HG02938 (cell line): ENCODE results near the gene CD83.
"Not testable (repeated sequence)": the region's sequence is repeated elsewhere in the genome, so short reads cannot be mapped to it uniquely, and the experiment has no call there.

Experiments used
- ATAC-seq: cut with Tn5 transposase; IDR thresholded peaks from one replicate; pipeline ENCODE4 v1.9.1; 2021; ENCODE audit warnings: mild to moderate bottlenecking, moderate library complexity; ENCODE audit not compliant: unreplicated experiment

Gene CD83

GRCh38 chr6:14146506-14147096, 29.0 kb downstream of the CD83 start:
- ATAC-seq = no peak

DNA sequence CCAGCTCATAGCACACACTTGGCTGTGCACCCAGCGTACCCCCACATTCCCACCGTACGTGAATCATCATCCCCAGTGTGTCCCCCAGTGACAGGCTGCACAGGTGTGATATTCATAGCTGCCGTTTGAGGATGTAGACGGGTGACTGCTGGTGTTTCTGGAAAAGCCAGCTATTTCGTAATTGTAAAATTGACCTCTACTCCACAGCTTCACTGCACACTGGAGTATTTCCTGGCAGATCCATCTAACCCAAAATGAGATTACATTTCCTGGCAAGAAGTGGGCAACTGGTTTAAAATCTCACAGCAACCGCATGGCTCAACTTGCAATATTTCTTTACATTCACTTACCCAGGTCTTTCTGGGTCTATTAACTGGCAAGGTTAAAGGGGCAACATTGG, 30.3 kb downstream of the CD83 start:
- no peak for ATAC-seq

DNA sequence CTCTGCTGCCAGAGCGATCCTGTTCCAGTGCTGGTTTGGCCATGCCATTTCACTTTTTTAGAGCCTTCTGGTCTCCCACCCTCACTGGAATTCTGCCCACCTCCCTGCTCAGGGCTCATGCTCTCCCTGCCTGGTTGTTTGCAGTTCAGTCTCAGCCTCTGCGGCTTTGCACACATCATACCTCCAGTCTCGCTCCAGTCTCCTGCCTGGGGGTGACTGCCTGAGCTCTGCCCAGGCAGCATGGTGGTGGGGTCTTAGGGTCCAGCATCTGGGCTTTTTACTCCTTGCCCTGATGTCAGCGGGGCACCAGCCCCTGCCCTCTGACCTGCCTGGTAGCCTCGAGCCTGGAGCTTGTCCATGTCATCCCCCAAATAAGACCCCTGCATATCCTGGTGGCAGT, 30.9 kb downstream of the CD83 start:
- ATAC-seq = no peak

- ATAC-seq = no peak
Observed at GRCh38 chr6:14149053-14149738, 31.6 kb downstream of the CD83 start.

DNA sequence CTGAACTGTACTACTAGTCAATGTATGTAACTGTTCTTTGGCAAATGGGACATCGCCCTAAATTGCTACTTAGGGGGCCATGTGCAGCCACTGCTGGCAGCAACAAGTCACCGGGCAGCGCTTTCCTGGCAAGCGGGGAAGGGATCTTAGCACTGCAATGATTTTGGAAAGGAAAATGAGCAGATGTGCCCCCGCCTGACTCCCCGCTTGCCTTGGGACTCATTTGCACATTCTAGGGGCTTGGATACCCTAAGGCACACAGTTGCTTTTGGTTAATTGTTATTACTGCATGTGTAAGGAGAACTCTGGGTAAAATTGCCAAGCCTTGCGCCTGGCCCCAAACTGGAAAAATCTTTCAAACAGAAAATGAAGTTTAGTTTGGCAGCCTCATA, 32.2 kb downstream of the CD83 start:
- ATAC-seq = no peak

DNA sequence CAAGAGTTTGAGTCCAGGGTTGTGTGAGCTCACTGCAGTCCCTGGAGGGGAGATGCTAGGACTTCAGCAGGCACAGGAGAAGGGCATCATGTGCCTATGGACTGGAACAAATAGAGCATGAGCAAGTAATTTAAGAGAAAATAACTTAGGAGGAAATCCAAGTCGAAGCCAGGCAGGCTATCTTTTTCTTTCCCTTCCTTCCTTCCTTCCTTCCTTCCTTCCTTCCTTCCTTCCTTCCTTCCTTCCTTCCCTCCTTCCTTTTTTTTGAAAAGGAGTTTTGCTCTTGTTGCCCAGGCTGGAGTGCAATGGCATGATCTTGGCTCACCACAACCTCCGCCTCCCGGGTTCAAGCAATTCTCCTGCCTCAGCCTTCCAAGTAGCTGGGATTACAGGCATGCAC, 33.7 kb downstream of the CD83 start:
- ATAC-seq = not testable (repeated sequence)

GRCh38 chr6:14151773-14152172, 34.2 kb downstream of the CD83 start:
- no peak for ATAC-seq

DNA sequence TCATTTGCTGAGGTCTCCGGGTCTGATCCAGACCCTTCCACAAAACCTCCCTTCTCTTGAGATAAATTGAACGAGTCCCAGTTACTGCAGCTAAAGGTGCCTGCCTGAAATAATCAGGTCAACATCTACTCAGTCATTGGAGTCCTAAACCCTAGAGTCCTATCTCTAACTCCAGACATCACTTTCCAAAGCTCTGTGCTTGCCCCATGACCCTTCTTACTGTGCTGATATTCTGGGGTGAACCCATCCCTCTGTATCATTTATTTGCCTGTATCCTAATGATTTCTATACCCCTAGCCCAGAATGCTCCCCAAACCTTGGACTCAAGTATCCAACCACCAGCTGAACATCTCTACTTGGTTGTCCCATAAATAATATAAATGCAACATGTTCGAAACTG, 35.7 kb downstream of the CD83 start:
- no peak for ATAC-seq

- no peak for ATAC-seq
Observed at GRCh38 chr6:14159090-14159489, 41.5 kb downstream of the CD83 start.

DNA sequence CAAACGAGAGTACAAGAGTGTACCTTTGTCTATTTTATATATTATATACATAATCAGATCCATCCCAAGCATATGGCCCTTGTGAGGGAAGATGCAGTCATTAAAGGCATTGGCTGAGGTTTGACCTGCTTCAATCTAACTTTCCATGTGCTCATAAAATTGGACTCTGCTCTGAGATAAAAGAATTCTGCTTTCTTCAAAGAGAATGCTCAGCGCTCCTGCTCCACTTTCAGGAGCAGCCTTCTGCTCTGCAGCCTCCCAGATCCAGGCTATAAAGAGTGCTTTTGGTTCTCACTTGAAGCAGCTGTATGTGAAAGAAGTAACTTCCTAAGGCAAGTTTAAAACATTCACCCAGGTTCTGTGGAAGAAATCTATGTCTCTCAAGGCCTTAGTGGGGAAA, 45.3 kb downstream of the CD83 start:
- ATAC-seq = no peak

DNA sequence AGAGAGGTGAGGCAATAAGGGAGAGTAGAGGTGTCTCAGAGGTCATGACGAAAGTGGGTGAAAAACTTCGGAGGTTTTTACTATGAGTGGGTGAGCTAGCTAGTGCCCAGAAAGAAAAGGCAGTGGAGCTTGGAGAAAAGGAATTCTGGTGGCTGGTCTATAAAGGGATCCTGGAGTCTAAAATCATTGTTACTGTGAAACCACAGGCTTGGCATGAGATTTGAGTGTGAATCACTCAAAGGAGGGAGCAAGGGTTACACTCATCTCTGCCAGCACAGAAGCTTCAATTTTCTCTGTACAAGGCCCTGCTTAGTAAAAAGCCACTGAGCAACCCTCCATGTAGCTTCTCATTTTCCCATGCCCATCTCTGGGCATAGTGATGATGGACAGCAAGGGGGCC, 47.5 kb downstream of the CD83 start:
- no peak for ATAC-seq

GRCh38 chr6:14166839-14167238, 49.3 kb downstream of the CD83 start:
- ATAC-seq = no peak

- ATAC-seq = no peak
Observed at GRCh38 chr6:14170128-14170527, 52.6 kb downstream of the CD83 start.

- ATAC-seq = no peak
Observed at GRCh38 chr6:14172562-14172961, 55.0 kb downstream of the CD83 start.

- ATAC-seq = no peak
Observed at GRCh38 chr6:14174226-14174625, 56.7 kb downstream of the CD83 start.

- ATAC-seq = no peak
Observed at GRCh38 chr6:14174996-14175395, 57.4 kb downstream of the CD83 start.

DNA sequence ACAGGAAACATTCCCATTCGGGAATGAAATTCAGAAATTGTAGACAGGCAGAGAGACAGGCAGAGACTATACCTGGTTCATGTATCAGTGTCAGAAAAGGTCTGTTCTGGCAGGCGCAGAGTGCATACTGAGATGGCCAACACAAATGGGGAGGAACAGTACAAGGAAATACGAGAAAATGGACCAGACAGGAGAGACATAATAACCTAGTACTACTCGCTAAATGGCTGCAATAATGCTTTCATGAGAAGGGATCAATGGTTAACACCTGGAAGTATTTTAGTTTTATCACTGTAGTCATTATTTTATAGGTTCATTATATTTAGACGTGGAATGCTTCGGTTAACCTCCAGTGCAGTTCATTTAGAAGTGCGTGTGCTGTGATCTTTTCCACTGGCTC, 58.9 kb downstream of the CD83 start:
- no peak for ATAC-seq

DNA sequence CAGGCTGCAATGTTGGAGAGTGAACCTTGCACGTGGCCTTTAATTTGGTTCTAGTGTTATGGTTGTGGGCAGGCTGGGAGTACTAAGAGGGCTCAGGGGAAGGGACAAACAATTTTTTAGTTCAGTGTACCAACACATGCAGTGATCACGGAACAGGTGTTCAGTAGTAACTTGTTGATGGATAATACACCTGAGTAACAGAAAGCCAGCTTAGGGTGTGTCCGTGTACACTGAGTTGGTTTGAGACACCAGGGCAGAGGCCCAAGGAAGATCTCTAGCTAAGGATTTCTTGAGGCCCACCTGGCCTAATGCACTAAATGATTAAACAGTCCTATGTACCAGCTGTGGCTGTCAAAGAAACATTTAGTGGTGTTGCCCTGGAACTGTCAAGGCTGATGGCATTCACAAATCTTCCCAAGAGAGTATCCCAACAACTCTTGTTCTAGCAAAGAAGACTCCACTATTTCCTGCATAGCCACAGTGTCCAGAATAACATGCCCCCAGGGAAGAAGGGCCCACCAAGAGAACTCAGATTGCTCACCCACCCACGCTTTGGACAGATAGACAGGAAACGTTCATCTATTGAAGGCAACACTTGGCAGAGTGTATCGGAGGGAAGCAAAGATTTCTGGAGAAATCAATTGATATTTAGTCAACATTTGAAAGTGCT, 60.0 kb downstream of the CD83 start:
- no peak for ATAC-seq

GRCh38 chr6:14178083-14178445, 60.5 kb downstream of the CD83 start:
- ATAC-seq = no peak

DNA sequence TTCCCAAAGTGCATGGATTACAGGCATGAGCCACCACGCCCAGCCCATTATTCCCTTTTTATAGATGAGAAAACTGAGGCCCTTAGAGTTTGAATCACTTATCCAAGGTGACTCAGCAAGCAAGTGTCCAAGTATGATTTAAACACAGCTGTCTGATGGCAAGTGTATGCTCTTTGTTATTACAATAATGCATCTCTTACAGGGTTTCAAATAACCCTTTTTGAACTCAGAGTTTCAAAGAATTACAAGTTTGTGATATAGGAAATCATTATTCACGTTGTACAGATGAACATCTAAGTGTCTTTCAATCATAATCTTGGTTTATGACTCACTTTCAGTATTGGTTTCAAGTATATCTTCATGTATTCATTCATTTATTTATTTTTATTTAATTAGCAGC, 63.0 kb downstream of the CD83 start:
- no peak for ATAC-seq

GRCh38 chr6:14182916-14183315, 65.3 kb downstream of the CD83 start:
- no peak for ATAC-seq
